ENCODE results near the gene SREBF2. TPM values are rescaled to one million over a fixed set of nuclear protein-coding genes. Genes with fewer than 3 reads are reported as not detected.

SREBF2 gene
- total and polyA plus RNA-seq, 2 experiments from 2014 or later: 113 to 114 TPM

DNA sequence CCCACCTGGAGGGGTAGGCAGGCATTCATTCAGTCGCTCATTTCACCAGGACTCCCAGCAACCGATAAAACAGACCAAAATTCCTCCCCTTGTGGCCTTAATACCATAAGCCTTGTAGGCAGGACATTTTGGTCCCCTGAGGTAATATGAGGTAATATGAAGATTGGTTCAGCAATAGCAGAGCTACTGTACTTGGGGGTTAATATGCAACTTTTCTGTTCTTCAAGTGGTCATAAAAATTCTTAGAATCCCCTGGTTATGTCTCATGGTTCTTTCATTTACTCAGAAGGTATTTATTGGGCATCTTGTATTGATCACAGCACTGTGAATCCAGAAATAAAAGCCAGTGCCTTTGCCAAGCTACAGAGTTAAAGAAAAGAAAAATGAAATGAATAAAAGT is 52.2 kb downstream of the SREBF2 start:
- Histone ChIP-seq H3K9me3 (ENCODE audit: low read depth) (no peaks in the 10 kb centered on the region), H3K79me2 (peaks cover 15% of the 10 kb centered on the region), H3K36me3 (replicated peaks; ENCODE audit: insufficient read depth, low read depth) (peaks cover 12% of the 10 kb centered on the region), H2AFZ (no peak overlapping the region), H3K9me2 (replicated peaks; ENCODE audit: insufficient read depth) (no peaks in the 10 kb centered on the region), H3K4me2 (no peak overlapping the region), H3K4me3 (no peak overlapping the region), H3K27ac (peak overlapping the region; percentile 74), H3K4me1 (ENCODE audit: insufficient read depth) (peaks cover 8% of the 10 kb centered on the region), H3K27me3 (no peaks in the 10 kb centered on the region), H4K20me1 (ENCODE audit: insufficient read depth, poor library complexity, severe bottlenecking) (peaks cover 5% of the 10 kb centered on the region)
- no peak for DNase-seq (ENCODE audit: low spot score)
- no peak for TF ChIP-seq EZH2phosphoT487 (IDR thresholded peaks at IDR 0.05; ENCODE audit: low read depth, severe bottlenecking, unreplicated experiment)
- TF ChIP-seq EZH2 (IDR thresholded peaks at IDR 0.05; ENCODE audit: borderline replicate concordance): no peak
- TF ChIP-seq, protein P1, sequence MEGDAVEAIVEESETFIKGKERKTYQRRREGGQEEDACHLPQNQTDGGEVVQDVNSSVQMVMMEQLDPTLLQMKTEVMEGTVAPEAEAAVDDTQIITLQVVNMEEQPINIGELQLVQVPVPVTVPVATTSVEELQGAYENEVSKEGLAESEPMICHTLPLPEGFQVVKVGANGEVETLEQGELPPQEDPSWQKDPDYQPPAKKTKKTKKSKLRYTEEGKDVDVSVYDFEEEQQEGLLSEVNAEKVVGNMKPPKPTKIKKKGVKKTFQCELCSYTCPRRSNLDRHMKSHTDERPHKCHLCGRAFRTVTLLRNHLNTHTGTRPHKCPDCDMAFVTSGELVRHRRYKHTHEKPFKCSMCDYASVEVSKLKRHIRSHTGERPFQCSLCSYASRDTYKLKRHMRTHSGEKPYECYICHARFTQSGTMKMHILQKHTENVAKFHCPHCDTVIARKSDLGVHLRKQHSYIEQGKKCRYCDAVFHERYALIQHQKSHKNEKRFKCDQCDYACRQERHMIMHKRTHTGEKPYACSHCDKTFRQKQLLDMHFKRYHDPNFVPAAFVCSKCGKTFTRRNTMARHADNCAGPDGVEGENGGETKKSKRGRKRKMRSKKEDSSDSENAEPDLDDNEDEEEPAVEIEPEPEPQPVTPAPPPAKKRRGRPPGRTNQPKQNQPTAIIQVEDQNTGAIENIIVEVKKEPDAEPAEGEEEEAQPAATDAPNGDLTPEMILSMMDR (IDR thresholded peaks at IDR 0.05; ENCODE audit: poor library complexity): no peak
- WGBS (ENCODE audit: low lambda C conversion rate, missing lambda C conversion rate): 95% methylated on average over 2 of the region's 2 CpGs

DNA sequence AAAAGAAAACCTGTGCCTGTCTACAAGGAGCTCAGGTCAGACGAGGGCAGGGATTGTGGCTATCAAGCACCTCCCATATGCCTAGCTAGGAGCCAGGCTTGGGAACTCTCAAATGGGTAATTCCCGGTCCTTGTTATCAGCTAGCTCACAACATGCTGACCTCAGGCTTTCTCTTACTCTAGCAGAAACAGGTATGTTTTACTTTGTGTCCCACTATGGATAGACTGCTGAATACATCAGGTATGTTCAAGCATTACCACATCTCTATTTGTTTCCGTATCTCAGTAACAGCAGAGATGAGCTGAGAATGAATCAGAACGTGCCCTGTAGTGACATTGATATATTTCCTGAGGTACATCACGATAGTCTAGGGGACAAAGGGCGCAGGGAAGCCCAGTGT is 52.6 kb downstream of the SREBF2 start:
- peak; percentile 40 for DNase-seq (ENCODE audit: low spot score)
- TF ChIP-seq, protein P1 (IDR thresholded peaks at IDR 0.05; ENCODE audit: poor library complexity): no peak
- TF ChIP-seq EZH2 (IDR thresholded peaks at IDR 0.05; ENCODE audit: borderline replicate concordance): no peak
- no peak for TF ChIP-seq EZH2phosphoT487 (IDR thresholded peaks at IDR 0.05; ENCODE audit: low read depth, severe bottlenecking, unreplicated experiment)
- H3K27me3 ChIP-seq: no peaks in the 10 kb centered on the region
- H3K4me3 ChIP-seq: no peak overlapping the region
- no peak overlapping the region for H3K4me2 ChIP-seq
- H4K20me1 ChIP-seq (ENCODE audit: insufficient read depth, poor library complexity, severe bottlenecking): peaks cover 5% of the 10 kb centered on the region
- WGBS (ENCODE audit: low lambda C conversion rate, missing lambda C conversion rate): 83% methylated on average over 6 of the region's 6 CpGs
- no peaks in the 10 kb centered on the region for H3K9me3 ChIP-seq (ENCODE audit: low read depth)
- peaks cover 12% of the 10 kb centered on the region for H3K36me3 ChIP-seq (replicated peaks; ENCODE audit: insufficient read depth, low read depth)
- H3K79me2 ChIP-seq: peaks cover 19% of the 10 kb centered on the region
- peaks cover 8% of the 10 kb centered on the region for H3K4me1 ChIP-seq (ENCODE audit: insufficient read depth)
- H3K9me2 ChIP-seq (replicated peaks; ENCODE audit: insufficient read depth): no peaks in the 10 kb centered on the region
- H2AFZ ChIP-seq: no peak overlapping the region
- H3K27ac ChIP-seq: peak overlapping the region; percentile 74

DNA sequence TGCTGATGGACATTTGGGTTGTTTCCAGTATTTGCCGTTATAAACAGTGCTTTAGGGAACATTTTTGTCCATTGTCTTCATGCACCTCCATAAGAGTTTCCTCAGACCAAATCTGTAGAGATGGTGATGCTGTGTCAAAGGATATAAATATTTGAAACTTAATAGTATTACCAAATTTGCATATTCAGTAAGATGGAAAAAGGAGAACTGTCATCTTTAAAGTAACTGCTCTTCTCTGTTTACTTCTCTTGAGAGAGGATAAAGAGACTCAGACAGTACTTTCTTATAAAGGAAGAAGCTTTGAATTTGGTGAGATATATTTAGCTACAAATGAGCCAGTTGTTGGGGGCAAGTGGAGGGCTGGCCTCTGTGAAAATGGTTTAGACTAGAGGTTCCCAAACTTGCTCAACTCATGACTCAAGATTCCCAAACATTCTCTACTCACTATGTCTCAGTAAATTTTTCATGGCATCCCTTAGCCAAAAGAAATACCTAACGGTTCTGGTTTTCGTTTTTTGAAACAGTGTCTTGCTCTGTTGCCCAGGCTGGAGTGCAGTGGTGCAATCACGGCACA is 55.8 kb downstream of the SREBF2 start:
- Histone ChIP-seq H3K9me2 (replicated peaks; ENCODE audit: insufficient read depth) (no peaks in the 10 kb centered on the region), H3K27ac (no peak overlapping the region), H3K4me3 (no peak overlapping the region), H4K20me1 (ENCODE audit: insufficient read depth, poor library complexity, severe bottlenecking) (peaks cover 5% of the 10 kb centered on the region), H3K9me3 (ENCODE audit: low read depth) (no peaks in the 10 kb centered on the region), H3K36me3 (replicated peaks; ENCODE audit: insufficient read depth, low read depth) (peaks cover 12% of the 10 kb centered on the region), H3K4me2 (no peak overlapping the region), H3K27me3 (no peaks in the 10 kb centered on the region), H3K4me1 (ENCODE audit: insufficient read depth) (peaks cover 8% of the 10 kb centered on the region), H3K79me2 (peaks cover 12% of the 10 kb centered on the region), H2AFZ (no peak overlapping the region)
- 91% methylated on average over 4 of the region's 4 CpGs for WGBS (ENCODE audit: low lambda C conversion rate, missing lambda C conversion rate)
- TF ChIP-seq EZH2phosphoT487 (IDR thresholded peaks at IDR 0.05; ENCODE audit: low read depth, severe bottlenecking, unreplicated experiment): no peak
- no peak for TF ChIP-seq EZH2 (IDR thresholded peaks at IDR 0.05; ENCODE audit: borderline replicate concordance)
- TF ChIP-seq, protein P1 (IDR thresholded peaks at IDR 0.05; ENCODE audit: poor library complexity): no peak
- DNase-seq (ENCODE audit: low spot score): no peak
